Mucosa of descending colon (tissue), 3 donors: ENCODE data around the gene TYW3. TPM values are rescaled to one million over a fixed set of nuclear protein-coding genes. Genes with fewer than 3 reads are reported as not detected.
"Not testable (repeated sequence)": the region's sequence is repeated elsewhere in the genome, so short reads cannot be mapped to it uniquely, and the experiment has no call there.

Source experiments
- ATAC-seq: fragments of 200-7000 bp; cut with Tn5 transposase; one replicate; pipeline ENCODE4 v1.9.1; 2020; ENCODE audit warnings: mild to moderate bottlenecking, moderate library complexity
- DNase-seq, 3 donors: peaks; one replicate each; pipeline ENCODE4 v3.0.0-alpha.2; 2020
- H3K36me3 ChIP-seq: fragments of 200-600 bp; one replicate; pipeline ENCODE4 v1.8.0; 2021; ENCODE audit warnings: low read depth, mild to moderate bottlenecking
- H3K4me1 ChIP-seq: fragments of 200-600 bp; one replicate; pipeline ENCODE4 v1.8.0; 2021; ENCODE audit warnings: low read depth, mild to moderate bottlenecking
- H3K4me3 ChIP-seq: fragments of 200-600 bp; one replicate; pipeline ENCODE4 v1.8.0; 2021; ENCODE audit warnings: mild to moderate bottlenecking
- H3K9me3 ChIP-seq: fragments of 200-600 bp; one replicate; pipeline ENCODE4 v1.8.0; 2021; ENCODE audit warnings: mild to moderate bottlenecking
- intact Hi-C, 2 donors: fragments of 100-400 bp; cut with DNase I in 1 of 2; cut with micrococcal nuclease in 1 of 2; formaldehyde crosslinking; loops; one replicate each; pipeline versions ENCODE4 v1.11.0 to v1.11.1; 2022; cut with DNase I, micrococcal nuclease
- total RNA-seq, 3 donors: library from RNA; stranded (reverse); fragmentation: NEBNext Ultra II Directional in 2 of 3; extraction: Animal tissue kit (Norgen Biotek cat#: 25700) in 2 of 3; gene quantifications; one replicate each; pipeline versions ENCODE4 v1.2.1 to v1.2.4, GENCODE V29; 2021 to 2023
- TF ChIP-seq, protein P1 (sequence below): fragments of 200-600 bp; IDR thresholded peaks from one replicate; pipeline ENCODE4 v1.8.0; 2022; ENCODE audit warnings: antibody characterized with exemption, mild to moderate bottlenecking
- donor health status: DM: no; HTN: no; CAD: no; lungs with moderate emphysema.
- donor health status: DM: no; HTN: no; CAD: no.
- donor health status: DM: no; HTN: yes; CAD: no.

Gene TYW3
- total RNA-seq, 3 donors from 2014 or later = 8.3 to 24.0 (median 12.8) TPM

DNA sequence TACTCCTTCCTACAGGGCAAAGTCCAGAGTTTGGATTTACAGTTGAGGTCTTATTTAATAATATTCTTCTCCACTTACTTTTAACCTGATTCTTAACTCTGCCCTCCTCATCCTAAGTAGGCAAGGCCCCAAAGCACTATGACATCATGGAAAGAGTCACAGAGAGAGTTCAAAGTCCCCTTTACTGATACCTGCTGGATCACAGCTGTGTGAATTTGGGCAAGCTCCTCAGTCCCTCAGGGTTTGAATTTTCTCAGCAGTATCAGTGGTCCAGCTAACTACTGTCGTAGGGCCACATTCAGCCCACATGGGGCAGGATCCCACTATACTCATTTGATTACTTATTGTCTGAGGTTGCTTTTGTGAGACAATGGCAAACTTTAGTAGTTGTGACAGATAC is 16.0 kb downstream of the TYW3 start:
- ATAC-seq = no peak
- TF ChIP-seq, protein P1, sequence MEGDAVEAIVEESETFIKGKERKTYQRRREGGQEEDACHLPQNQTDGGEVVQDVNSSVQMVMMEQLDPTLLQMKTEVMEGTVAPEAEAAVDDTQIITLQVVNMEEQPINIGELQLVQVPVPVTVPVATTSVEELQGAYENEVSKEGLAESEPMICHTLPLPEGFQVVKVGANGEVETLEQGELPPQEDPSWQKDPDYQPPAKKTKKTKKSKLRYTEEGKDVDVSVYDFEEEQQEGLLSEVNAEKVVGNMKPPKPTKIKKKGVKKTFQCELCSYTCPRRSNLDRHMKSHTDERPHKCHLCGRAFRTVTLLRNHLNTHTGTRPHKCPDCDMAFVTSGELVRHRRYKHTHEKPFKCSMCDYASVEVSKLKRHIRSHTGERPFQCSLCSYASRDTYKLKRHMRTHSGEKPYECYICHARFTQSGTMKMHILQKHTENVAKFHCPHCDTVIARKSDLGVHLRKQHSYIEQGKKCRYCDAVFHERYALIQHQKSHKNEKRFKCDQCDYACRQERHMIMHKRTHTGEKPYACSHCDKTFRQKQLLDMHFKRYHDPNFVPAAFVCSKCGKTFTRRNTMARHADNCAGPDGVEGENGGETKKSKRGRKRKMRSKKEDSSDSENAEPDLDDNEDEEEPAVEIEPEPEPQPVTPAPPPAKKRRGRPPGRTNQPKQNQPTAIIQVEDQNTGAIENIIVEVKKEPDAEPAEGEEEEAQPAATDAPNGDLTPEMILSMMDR = no peak
- Histone ChIP-seq H3K9me3 (peaks cover 4% of the 10 kb centered on the region), H3K4me3 (no peak overlapping the region), H3K4me1 (no peaks in the 10 kb centered on the region), H3K36me3 (no peaks in the 10 kb centered on the region)
- intact Hi-C loops = no loop called here
- no peak for DNase-seq

DNA sequence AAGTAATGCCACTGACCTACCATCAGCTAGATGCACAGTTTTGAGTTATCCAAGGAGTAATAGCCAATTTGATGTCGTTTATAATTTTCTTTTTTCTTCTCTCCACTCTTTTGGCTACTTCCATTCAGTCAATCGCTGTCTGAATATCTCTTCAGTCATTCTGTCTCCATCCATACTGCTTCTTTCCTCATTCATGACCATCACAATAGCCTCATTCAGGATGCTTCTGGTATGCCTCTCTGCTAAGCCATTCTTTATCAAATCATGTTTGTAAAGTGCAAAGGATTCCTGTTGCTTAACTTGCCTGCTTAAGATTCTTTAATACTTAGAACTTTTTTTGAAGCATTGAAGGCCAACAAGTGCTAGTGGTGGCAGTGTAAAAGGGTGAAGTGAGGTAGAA is 20.2 kb downstream of the TYW3 start:
- peaks cover 4% of the 10 kb centered on the region for H3K36me3 ChIP-seq
- TF ChIP-seq, protein P1 = no peak
- intact Hi-C loops = no loop called here
- no peaks in the 10 kb centered on the region for H3K9me3 ChIP-seq
- DNase-seq = no peak
- ATAC-seq = no peak
- H3K4me1 ChIP-seq = no peaks in the 10 kb centered on the region
- H3K4me3 ChIP-seq = no peak overlapping the region

DNA sequence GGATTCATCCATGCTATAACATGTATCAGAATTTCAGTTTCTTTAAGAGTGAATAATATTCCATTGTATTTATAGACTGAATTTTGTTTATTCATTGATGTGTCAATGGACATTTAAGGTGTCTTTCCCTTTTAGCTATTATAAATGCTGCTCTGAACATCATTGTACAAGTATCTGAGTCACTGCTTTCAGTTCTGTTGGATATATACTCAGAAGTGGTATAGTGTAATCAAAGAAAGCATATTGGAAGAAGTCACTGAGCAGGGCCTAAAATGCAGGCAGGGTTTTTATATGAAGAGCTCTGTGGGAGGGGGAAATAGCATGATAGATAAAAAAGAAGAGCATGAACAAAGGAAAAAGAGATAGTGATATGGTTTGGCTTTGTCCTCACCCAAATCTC is 22.5 kb downstream of the TYW3 start:
- ATAC-seq (no peak), DNase-seq (no peak)
- Histone ChIP-seq H3K9me3 (no peaks in the 10 kb centered on the region), H3K4me3 (no peak overlapping the region), H3K4me1 (no peaks in the 10 kb centered on the region), H3K36me3 (peaks cover 4% of the 10 kb centered on the region)
- intact Hi-C loops = no loop called here
- TF ChIP-seq, protein P1 = no peak

DNA sequence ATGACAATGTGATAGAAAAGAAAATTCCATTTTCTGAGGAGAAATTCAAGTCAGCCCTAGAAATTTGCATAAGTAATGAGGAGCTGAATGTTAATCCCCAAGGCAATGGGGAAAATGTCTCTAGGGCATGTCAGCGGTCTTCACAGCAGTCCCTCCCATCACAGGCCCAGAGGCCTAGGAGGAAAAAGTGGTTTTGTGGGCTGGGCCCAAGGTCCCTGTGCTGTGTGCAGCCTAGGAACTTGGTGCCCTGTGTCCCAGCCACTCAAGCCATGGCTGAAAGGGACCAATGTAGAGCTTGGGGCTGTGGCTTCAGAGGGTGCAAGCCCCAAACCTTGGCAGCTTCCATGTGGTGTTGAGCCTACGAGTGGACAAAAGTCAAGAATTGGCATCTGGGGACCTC is 23.7 kb downstream of the TYW3 start:
- H3K4me1 ChIP-seq, H3K36me3 ChIP-seq, H3K4me3 ChIP-seq, ATAC-seq, intact Hi-C loops, H3K9me3 ChIP-seq, DNase-seq: not testable (repeated sequence)

DNA sequence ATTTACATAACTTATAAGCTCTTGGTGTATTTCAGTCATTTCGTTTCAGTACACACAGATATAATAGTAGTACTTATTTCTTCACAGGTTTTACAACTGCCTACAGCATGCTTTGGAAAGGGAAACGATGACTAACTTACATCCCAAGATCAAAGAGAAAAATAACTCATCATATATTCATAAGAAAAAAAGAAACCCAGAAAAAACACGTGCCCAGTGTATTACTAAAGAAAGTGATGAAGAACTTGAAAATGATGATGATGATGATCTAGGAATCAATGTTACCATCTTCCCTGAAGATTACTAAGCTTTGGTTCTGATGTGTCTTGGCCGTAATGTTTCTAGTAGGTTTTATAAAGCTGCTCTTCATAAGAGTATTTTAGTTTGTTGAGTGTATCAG is 30.9 kb downstream of the TYW3 start:
- no peak for ATAC-seq
- DNase-seq = no peak
- no peak overlapping the region for H3K4me3 ChIP-seq
- no peaks in the 10 kb centered on the region for H3K36me3 ChIP-seq
- intact Hi-C loops = loop anchor here in 1 of 2 donors (10.0 kb wide), 1 partner anchor 441 kb away; no protein-coding TSS in a partner anchor
- TF ChIP-seq, protein P1 = no peak
- H3K4me1 ChIP-seq = no peaks in the 10 kb centered on the region
- no peaks in the 10 kb centered on the region for H3K9me3 ChIP-seq

DNA sequence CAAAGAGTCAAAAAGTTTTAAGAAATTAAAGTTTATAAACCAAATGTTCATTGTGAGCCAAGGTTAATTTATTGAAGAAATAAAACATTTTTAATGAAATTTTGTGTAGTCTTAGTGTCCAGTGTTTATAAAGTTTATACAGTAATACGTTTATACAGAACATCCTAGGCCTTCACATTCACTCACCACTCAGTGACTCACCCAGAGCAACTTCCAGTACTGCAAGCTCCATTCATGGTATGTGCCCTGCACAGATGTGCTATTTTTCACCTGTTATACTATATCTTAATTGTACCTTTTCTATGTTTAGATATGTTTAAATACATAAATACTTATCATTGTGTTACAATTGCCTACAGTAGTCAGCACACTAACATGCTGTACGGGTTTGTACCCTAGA is 33.6 kb downstream of the TYW3 start:
- TF ChIP-seq, protein P1 = no peak
- Histone ChIP-seq H3K36me3 (no peaks in the 10 kb centered on the region), H3K4me3 (no peak overlapping the region), H3K9me3 (no peaks in the 10 kb centered on the region), H3K4me1 (no peaks in the 10 kb centered on the region)
- ATAC-seq (no peak), DNase-seq (no peak)
- intact Hi-C loops = loop anchor here in 1 of 2 donors (10.0 kb wide), 1 partner anchor 438 kb away; no protein-coding TSS in a partner anchor
